Stimulated activated CD4-positive, alpha-beta T cell treated with anti-CD3 and anti-CD28 coated beads, Interleukin-12 subunit alpha, Interleukin-12 subunit beta, amount 100 ng/mL, for 4 hours (primary cell): ENCODE measurements around the gene GRAMD4.
A peak's percentile ranks its signal among the peaks of the same experiment; 100 is the strongest.

Source experiments
- DNase-seq: peaks from one replicate; pipeline ENCODE4 v3.0.0-alpha.2; 2020

The GRAMD4 gene

DNA sequence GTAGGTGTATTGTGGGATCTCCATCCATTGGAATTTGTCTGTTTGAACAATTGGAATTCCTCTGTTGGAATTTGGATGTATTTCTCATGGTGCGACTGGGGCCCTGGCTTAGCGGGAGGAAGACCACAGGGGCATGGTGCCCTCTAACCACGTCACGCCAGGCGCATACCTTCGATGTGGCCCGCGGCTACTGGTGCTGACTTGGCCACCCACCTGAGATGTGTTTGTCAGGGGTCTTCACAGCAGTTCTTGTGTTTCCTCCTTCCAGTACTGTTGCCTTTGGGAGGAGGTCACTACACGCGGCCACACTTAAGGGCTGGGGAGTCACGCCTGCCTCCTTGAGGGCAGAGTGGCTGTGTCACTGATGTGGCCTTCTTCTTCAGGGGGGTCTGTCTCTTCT, 36.6 kb upstream of the GRAMD4 start:
- no peak for DNase-seq

DNA sequence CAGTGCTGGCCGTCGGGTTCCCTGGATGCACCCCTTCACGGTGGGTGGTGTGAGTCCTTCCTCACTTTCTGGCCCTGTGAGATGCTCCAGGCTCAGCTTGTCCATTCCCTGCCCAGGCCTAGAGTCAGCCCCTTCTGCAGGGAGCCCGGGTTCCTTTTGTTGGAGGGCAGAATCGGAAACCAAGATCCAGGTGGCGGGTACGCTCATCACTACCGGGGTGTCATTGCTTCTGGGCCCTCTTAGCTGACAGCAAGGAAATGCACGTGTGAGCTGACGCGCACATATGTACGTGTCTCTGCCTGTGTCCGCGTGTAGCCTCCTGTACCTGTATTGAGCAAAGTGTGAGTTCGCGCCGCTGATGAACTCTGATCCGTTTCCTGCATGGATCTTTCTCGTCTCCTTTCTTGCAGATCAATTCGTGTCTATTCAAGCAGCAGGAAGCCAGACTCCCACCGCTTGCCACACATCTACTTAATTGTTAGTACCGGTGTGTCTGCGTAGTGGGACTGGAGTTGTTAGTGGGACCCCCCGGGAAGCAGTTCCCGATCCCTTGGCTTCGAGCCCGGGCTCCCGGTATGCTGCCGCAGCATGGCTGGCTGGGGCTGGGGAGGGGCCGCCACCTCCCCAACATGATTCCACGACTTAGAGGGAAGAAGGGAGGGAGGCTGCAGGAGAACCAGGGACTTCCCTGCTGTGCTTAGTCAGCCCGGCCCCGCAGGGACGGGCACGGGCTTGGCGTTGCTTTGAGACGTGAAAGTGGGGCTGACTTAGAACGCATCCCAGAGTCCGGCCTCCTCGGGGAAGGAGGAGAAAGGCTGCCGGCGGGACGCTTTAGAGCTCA, 35.9 kb upstream of the GRAMD4 start:
- DNase-seq: no peak

DNA sequence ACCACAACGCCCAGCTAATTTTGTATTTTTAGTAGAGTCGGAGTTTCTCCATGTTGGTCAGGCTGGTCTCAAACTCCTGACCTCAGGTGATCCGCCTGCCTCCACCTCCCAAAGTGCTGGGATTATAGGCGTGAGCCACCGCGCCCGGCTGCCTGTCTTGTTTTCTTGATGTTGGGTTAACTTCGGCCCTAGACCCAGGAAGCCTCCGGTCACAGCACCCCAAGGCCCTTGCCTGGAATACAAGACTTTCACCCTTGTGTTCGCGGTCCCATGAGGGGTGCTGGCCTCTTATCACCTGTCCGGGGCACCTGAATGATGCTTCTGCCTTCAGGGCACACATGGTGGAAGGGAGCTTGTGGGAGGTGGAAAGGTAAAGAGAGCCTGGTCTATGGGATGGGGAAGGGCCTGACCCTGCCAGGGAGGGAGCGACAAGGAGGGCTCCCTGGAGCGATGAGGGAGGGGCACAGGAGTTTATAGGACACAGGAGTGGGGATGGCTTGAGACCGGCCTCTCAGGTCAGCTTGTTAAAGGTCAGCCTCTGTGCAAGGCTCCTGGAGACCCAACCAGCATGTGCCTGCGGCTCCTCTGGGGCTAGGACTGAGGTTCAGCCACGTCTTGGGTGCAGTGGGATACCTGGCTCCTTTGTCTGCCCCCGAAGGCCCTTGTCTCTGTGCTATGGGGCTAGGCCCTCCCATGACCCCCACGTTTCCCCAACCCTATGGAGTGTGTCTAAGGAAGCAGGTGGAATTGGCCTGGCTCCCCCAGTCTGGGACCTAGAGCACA, 34.7 kb upstream of the GRAMD4 start:
- no peak for DNase-seq

DNA sequence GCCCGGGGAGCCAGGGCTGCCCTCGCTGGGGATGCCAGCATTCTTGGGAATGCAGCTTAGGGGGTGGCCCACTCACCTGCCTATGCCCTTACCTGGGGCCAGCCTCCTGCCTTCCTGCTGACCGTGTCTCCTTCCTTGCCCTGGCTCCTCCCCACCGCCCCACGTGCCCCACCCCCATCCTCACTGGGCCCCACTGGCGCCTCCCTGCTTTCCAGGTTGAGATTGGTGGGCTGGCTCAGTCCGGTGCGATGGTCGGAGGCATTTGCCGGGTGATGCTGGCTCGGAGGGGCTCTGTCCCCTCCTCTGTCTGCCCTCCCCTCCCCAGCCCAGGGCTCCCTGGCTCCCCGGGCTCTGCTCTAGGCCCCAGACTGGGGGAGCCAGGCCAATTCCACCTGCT, 34.1 kb upstream of the GRAMD4 start:
- DNase-seq: no peak

DNA sequence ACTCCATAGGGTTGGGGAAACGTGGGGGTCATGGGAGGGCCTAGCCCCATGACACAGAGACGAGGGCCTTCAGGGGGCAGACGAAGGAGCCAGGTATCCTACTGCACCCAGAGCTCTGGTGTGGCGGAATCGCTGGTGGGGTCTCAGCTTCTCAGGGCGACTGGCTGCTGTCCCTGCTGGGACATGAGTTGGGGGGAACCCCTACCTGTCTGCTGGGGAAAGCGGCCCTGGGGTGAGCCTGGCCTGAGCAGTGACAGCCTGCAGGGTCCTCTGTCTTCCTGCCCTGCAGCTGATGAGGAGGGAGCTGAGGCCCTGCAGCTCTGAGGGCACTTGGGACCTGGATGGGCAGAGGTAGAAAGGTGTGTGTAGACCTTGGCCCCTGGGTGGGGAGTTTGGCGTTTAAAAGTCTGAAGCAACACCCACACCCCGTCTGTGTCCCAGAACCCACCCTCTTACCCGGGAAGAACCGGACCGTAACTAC, 33.6 kb upstream of the GRAMD4 start:
- no peak for DNase-seq

DNA sequence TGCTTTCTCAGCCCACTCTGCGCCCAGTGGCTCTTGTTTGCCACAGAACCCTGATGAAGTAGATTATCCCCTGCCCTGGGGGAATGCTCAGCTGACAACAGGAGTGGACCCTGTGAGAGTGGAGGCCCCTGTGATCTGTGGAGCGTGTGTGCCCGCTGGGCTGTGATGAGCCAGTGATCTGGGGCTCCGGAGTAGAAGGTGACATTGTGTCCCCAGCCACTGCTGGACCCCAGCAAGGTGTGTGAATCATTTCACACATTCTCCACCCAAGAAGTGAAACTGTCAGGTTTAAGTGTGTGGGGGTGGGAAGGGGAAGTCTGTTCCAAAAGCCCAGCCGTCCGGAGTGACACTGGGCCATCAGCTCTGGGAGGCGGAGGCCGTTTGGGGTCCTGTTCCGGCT, 33.1 kb upstream of the GRAMD4 start:
- DNase-seq: no peak

DNA sequence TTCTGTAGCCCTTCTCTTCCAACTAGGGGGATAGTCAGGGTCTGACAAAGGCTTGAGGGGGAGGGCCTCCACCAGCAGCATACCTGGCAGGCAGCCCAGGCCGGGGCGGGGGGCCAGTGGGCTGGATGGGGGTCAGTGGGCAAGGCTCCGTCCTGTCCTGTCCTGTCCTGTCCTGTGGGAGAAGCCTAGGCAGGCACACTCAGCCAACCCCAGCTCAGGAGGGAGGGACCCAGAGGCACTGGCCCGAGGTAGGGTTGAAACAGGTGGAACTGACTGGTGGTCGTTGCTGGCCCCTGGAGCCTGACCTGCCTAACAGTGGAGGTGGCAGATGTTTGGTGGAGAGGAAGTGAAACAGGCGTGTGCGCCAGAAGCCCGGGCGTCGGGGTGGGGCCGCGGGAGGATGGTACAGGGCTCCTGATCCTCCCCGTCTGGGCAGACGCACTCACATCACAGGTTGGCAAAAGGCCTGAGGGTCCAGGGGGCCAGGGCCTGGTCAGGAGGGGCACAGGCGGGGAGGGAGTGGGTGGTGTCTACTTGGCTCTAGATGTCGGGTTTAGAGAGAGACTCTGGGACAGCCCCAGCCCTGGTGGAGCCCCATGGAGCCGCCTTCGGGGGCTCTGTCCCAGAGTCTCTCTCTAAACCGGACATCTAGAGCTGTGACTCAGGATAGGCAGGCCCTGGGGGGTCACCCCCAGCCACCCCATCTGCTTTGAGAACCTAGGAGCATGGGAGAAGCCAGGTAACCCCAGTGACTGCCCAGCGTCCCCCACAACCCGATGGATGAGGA, 32.5 kb upstream of the GRAMD4 start:
- DNase-seq: no peak

DNA sequence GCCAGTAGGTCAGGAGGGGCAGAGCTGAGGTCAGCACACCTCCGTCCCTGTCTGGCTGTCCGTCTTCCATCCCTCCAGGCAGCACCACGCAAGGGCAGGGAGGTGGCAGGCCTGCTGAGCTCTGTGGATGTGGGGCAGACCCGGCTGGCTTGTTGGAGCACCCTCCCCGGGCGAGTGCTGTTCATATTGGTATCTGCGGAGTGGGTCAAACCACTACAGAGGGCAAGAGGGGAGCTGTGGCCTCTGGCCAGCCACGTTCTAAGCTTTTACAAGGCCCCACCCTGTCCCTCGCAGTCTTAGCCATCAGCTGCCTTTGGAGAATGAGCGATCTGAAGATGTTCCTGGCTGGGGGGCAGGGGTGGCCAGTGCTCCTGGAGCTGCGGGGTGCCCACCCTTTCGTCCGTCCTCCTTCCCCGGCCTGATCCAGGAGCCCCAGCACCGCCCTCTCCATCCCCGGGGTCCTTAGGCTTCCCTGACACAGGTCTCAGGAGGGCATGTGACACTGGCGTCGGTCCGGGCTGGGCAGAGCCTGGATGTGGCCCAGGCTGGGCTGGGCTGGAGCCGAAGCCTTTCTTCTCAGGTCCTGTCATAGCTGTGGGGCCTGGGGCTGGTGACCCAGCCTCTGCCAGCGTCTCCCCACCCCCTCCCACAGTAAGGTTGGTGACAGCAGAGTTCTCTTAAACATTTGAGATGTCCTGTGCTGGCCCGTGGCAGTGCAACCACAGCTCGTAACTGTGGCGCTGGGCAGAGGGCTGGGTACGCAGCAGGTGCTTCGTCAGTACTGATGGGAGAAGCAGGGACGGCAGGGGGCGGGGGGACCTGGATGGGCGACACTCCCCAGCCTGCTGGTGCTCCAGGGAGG, 31.7 kb upstream of the GRAMD4 start:
- DNase-seq: no peak

DNA sequence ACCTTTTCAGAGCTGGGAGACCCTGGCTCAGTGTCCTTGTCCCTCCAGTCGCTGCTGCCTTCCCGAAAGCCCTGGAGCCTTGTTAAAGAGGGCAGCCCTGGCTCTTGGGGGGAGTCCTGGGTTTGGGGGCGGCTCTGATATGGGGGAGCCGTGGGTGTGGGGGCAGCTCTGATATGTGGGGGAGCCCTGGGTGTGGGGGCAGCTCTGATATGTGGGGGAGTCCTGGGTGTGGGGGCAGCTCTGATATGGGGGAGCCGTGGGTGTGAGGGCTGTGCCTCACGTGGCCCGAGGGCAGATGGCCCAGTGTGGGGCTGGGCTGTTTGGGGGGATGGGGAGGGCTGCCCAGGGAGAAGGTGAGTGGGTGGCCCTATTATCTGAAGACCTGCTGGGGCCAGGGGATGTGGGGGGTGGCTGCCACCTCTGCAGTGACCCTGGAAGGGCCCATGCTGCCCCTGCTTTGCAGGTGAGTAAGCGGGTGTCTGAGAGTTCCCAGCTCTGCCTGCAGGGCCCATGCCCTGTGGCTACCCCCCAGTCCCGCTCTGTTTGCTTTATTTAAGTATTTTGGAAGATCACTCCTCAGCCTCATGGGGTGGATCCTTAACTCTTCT, 30.9 kb upstream of the GRAMD4 start:
- DNase-seq: no peak

DNA sequence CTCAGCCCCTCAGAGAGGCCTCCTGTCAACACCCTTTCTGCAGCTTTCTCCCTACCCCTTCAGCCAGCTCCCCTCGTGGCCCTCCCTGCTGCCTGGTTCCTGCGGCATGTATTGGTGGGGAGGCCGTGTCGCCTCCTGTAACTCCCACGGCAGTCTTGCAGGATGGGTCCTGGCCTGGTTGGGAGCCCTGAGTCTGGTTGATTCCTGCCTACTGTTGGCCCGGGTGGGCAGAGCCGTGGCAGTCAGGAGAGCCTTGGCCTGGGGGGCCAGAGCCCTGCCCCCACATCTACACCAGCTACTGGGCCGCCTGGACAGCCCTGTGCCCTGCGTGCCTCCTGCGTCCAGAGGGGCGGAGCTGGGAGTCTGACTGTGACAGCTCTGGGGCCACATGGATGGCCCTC, 30.3 kb upstream of the GRAMD4 start:
- DNase-seq: no peak

DNA sequence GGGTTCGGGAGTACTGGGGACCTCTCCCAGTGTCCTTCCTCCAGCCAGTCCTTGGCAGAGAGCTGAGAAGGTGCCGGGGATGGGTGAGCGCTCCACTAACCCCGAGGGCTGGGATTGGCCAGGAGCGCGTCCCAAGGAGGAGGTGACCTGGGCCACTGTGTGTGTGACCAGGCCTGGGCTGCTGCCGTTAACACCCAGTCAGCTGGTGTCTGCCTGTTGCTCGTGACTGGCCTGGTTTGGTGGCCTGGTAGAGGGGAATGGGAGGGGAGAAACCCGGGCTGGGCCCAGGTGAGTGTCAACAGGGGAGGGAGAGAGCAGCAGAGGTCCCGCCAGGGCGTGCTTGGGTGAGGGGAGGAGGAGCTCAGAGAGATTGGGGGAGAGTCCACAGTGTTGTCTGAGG, 29.9 kb upstream of the GRAMD4 start:
- no peak for DNase-seq

DNA sequence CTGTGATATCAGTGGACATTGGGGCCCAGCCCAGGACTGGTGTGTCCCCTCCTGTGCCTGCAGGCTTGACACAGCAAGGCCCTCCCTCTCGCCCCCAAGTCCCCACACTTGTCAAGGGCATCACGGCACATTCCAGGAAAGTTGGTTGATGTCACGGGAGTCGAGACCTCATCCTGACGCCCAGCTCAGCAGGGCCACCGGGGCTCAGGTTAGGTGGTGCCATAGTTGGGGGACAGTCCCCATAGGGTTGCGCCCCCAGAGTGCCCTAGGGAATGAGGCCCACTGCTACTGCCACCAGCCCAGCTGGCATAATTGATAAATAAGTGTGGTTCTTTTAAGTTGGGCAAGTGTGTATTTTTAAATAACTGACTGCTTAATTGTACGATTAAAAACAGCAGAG, 28.3 kb upstream of the GRAMD4 start:
- no peak for DNase-seq

DNA sequence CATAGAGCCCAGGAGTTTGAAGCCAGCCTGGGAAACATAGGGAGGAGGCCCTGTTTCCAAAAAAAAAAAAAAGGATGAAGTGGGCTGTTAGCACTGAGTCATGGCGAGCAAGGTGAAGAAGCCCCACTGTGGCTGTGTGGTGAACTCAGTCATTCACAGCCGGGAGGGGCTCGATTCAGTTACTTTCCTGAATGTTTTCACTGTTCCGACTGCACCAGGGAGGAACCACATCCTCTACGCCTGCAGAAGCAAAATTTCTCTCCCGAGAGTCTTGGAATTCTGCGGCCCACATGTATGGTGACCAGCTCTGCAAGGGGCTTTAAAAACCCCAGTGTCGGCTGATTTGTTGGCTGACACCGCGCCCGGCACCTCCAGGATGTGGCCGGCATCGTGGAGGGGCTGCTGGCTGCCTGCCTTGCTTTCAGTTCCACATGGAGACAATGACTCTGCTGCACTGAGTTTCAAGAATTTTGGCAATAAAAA, 27.8 kb upstream of the GRAMD4 start:
- peak; percentile 34 for DNase-seq

DNA sequence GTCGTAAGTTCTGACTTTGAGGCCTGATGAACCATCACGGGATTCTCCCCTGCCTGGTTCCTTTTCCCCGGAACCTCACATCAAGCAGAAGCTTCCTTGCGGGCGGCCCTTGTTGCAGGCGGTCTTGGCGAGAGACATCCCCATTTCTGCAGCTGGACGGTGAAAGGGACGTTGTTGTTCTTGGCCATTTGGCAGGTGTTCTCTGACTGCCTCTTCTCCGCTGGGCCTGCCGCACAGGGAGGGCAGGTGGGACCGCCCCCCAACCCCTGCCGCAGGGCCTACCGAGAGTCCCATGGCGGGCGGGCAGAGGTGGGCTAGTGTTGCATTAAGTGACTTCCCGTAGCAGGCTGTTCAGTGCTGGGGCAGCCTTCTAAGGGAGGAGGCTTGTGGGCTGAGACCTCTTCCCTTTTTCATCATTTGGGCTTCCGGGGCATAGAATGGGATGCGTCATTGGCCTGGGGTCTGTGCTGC, 26.9 kb upstream of the GRAMD4 start:
- DNase-seq: no peak

DNA sequence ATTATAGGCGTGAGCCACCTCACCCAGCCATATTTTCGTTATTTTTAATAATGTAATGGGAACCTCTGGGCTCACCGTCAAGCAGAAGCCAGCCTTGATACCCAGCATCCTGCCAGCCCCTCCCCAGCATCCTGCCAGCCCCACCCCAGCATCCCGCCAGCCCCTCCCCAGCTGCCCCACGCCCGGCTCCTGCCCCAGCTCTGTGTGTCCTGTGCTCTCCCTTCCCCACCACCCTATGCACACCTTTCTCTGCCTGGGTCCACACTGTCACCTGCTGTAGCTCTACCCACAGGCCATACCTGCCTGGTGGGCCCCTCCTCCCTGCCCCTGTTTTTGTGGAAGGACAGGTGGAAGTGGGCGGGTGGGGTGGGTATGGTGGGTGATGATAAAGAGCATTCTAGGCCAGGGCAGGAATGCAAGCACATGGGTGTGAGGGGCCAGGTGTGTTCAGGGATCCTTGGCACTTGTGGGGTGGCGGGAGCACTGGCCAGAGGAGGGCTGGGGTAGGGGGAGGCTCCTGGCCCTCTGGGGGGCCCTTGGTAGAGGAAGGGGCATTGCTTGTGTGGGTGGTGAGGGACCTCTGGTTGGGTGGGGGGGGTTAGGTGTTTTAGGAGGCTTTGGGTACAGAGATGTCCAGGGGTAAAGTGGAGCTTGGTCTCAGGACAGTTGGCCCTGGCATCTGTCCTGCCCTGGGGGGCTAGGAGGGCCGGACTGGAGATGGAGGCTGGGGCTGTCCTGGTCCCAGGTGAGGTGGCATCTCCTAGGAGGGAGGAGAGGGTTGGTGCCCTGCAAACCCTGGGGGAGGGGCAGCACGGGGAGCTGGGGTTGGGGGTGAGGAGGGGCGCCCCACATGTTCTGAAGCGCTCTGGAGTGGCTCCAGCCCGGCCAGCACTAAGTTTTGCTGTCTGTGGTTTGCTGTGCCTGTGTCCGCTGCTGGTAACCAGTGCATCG, 25.9 kb upstream of the GRAMD4 start:
- DNase-seq: no peak

DNA sequence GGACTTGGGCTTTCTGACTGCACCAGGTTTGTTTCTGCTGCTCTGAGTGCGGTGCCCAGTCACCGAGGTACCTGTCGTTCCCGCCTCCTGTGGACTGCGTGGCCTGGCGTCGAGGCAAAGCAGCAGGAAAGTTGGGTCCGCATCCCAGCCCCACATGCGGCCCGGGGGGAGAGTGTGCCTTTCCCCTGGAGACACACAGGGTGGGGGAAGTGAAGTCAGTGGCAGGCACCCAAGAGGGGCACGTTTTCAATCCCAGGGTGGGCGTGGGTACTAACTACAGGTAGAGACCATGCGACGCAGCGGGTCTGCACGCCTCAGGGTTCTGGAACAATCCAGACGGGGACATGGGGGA, 25.3 kb upstream of the GRAMD4 start:
- DNase-seq: no peak

DNA sequence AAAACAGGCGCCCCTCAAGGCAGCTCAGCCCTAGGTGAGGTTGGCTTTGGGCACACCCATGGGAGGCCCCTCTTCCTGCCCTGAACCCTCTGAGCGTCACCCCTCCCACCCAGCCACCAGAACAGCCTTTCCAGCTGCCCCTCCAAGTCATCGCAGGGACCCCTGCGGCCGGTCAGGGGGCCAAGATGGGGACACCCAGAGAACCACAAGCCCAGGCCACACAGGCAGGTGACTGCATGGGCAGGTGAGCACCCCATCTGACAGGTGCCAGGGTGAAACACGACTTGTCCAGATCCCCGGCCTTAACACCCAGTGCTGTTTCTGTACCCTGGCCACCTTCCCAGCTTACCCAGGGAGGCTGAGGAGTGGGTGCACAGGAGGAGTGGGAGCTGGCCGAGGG, 24.6 kb upstream of the GRAMD4 start:
- DNase-seq: no peak

DNA sequence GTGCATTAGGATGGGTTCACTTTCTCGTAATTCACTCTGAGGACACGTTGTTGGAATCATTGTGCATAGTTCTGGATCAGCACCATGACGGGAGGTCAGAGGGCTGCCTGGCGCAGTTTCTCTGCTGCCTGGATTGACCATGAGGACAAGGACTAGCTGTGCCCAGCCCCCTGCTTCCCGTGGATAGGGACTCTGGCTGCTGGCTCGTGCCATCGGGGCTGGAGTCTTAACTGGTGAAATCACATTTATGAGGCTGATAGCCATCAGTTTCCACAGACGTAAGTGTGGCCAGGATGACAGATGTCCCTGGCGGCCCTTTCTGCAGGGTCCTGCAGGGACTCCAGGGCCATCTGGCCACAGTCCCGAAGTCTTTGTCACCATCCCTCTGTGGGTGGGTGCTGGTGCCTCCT, 24.1 kb upstream of the GRAMD4 start:
- no peak for DNase-seq

DNA sequence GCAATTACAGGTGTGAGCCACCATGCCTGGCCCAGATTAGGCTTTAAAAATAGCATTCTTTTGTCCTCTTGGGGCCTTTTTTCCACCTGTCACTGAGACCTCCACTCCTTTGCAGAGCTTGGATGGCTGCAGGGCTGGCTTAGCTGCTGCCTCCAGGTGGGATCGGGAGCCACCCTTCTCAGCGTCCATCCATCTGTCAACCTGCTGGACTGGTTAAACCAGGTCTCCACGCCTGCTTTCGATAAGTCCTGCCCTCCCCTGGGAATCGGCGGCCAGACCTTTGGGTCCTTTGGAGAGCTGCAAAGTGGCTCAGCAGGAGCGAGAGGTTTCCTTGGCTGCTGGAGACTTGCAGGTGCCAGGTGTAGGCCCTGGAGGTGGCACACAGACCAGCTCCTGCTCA, 23.4 kb upstream of the GRAMD4 start:
- no peak for DNase-seq

DNA sequence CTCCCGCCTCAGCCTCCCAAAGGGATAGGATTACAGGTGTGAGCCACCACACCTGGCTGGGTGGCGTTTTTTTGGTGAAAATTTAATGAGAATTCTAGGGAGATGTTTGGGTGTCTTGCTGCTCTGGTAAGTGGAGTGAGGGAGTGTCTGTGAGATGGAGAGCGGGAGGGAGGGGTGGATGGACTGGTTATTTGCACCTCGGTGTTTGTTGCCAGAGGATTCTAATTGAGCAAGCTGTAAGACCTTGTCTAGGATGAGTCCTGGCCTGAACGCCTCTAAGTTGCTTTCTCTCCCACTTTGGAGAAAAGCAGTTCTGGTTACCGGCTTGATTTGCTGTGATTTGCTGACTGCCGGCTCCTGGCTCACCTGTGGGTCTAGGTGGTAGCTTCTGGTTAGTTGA, 22.0 kb upstream of the GRAMD4 start:
- DNase-seq: no peak
